ENCODE data around the gene RNF166.

RNF166 gene

GRCh38 chr16:88695753-88696152 is 10.5 kb downstream of the RNF166 start:
- TF ChIP-seq CTCF (IDR thresholded peaks at IDR 0.05): no peak

GRCh38 chr16:88695218-88695617 is 11.0 kb downstream of the RNF166 start:
- no peak for TF ChIP-seq CTCF (IDR thresholded peaks at IDR 0.05)

- no peak for TF ChIP-seq CTCF (IDR thresholded peaks at IDR 0.05)
These were observed 11.8 kb downstream of the RNF166 start for GRCh38 chr16:88694221-88695087.

- TF ChIP-seq CTCF (IDR thresholded peaks at IDR 0.05): no peak
These were observed 12.6 kb downstream of the RNF166 start for GRCh38 chr16:88693420-88694177.

GRCh38 chr16:88692861-88693260 is 13.3 kb downstream of the RNF166 start:
- TF ChIP-seq CTCF (IDR thresholded peaks at IDR 0.05): no peak

GRCh38 chr16:88691924-88692560 is 14.2 kb downstream of the RNF166 start:
- no peak for TF ChIP-seq CTCF (IDR thresholded peaks at IDR 0.05)

- TF ChIP-seq CTCF (IDR thresholded peaks at IDR 0.05): no peak
These were observed 14.9 kb downstream of the RNF166 start for GRCh38 chr16:88691129-88691813.
